Gastroesophageal sphincter (tissue), 3 donors: ENCODE measurements around the gene ZBTB3.

Experiments used
- CTCF ChIP-seq, 4 experiments: fragments of 200-600 bp in 2 of 4; fragments of 450-650 bp in 2 of 4; sonication (generic) in 1 of 4; IDR thresholded peaks; one replicate each; pipeline ENCODE4 v1.5.1; 2017 to 2019; ENCODE audit warnings: antibody characterized with exemption in 4 of 4, mild to moderate bottlenecking in 2 of 4, moderate library complexity in 2 of 4
- EP300 ChIP-seq: sonication (generic); formaldehyde crosslinking; IDR thresholded peaks from one replicate; pipeline ENCODE4 v1.6.1; 2017; ENCODE audit warnings: antibody characterized with exemption, mild to moderate bottlenecking
- POLR2A ChIP-seq, 2 donors: fragments of 450-650 bp; IDR thresholded peaks; one replicate each; pipeline ENCODE4 v1.6.1; 2017; ENCODE audit warnings: antibody characterized with exemption in 2 of 2, mild to moderate bottlenecking in 2 of 2, moderate library complexity in 1 of 2
- POLR2AphosphoS5 ChIP-seq: sonication (generic); formaldehyde crosslinking; IDR thresholded peaks from one replicate; pipeline ENCODE4 v1.6.1; 2017; ENCODE audit warnings: antibody characterized with exemption

GRCh38 chr11:62705413-62705812 is 48.5 kb downstream of the ZBTB3 start:
- TF ChIP-seq CTCF (IDR thresholded peaks at IDR 0.05) (no peak), POLR2A (IDR thresholded peaks at IDR 0.05) (no peak), EP300 (no peak), POLR2AphosphoS5 (no peak)
